GM20000 (cell line): ENCODE measurements around the gene GABBR2.

Source experiments
- DNase-seq: peaks from one replicate; pipeline ENCODE4 v3.0.0; 2012; ENCODE audit warnings: low spot score
- CTCF ChIP-seq: IDR thresholded peaks from 2 replicates; pipeline ENCODE4 v1.5.1; 2012; ENCODE audit warnings: mild to moderate bottlenecking, control low read depth; ENCODE audit errors: extremely low read depth, missing control alignments

Gene GABBR2

GRCh38 chr9:98334796-98335195, 373.9 kb downstream of the GABBR2 start:
- DNase-seq = no peak
- no peak for TF ChIP-seq CTCF

- no peak for TF ChIP-seq CTCF
- DNase-seq = no peak
Observed at GRCh38 chr9:98333703-98334582, 374.8 kb downstream of the GABBR2 start.

GRCh38 chr9:98332405-98332831, 376.3 kb downstream of the GABBR2 start:
- no peak for DNase-seq
- no peak for TF ChIP-seq CTCF

GRCh38 chr9:98331536-98332259, 377.0 kb downstream of the GABBR2 start:
- no peak for DNase-seq
- no peak for TF ChIP-seq CTCF

GRCh38 chr9:98330831-98331230, 377.9 kb downstream of the GABBR2 start:
- no peak for TF ChIP-seq CTCF
- no peak for DNase-seq

- DNase-seq = no peak
- TF ChIP-seq CTCF = no peak
Observed at GRCh38 chr9:98329904-98330303, 378.8 kb downstream of the GABBR2 start.

GRCh38 chr9:98329281-98329680, 379.5 kb downstream of the GABBR2 start:
- TF ChIP-seq CTCF = no peak
- no peak for DNase-seq
